Endothelial cell (in vitro differentiated cells): Measurements from ENCODE around the gene FMN1. TPM values are rescaled to one million over a fixed set of nuclear protein-coding genes. Genes with fewer than 3 reads are reported as not detected.

Source experiments
- DNase-seq: peaks from one replicate; pipeline ENCODE4 v3.0.0; 2021; ENCODE audit warnings: low spot score
- H3K27ac Mint-ChIP-seq: one replicate; pipeline ENCODE4 v1.8.0; 2021; ENCODE audit warnings: mixed read lengths, inconsistent platforms; ENCODE audit not compliant: unreplicated experiment
- H3K27me3 Mint-ChIP-seq: one replicate; pipeline ENCODE4 v1.8.0; 2021; ENCODE audit warnings: mild to moderate bottlenecking, moderate library complexity, mixed read lengths, inconsistent platforms; ENCODE audit not compliant: unreplicated experiment
- H3K36me3 Mint-ChIP-seq: one replicate; pipeline ENCODE4 v1.8.0; 2021; ENCODE audit warnings: mild to moderate bottlenecking, low read depth, mixed read lengths, inconsistent platforms; ENCODE audit not compliant: unreplicated experiment
- H3K4me1 Mint-ChIP-seq: one replicate; pipeline ENCODE4 v1.8.0; 2021; ENCODE audit warnings: mild to moderate bottlenecking, mixed read lengths, inconsistent platforms; ENCODE audit not compliant: unreplicated experiment
- H3K4me3 Mint-ChIP-seq: one replicate; pipeline ENCODE4 v1.8.0; 2021; ENCODE audit warnings: mild to moderate bottlenecking, mixed read lengths, inconsistent platforms; ENCODE audit not compliant: unreplicated experiment
- H3K9me3 Mint-ChIP-seq: one replicate; pipeline ENCODE4 v1.8.0; 2021; ENCODE audit warnings: mixed read lengths, inconsistent platforms; ENCODE audit not compliant: unreplicated experiment
- total RNA-seq: library from RNA; stranded (reverse); fragmentation: NEBNext Ultra II Directional; extraction: Animal tissue kit (Norgen Biotek cat#: 25700); gene quantifications from one replicate; pipeline ENCODE4 v1.2.1, GENCODE V29; 2021; ENCODE audit not compliant: unreplicated experiment
- TF ChIP-seq, protein P1 (sequence below): fragments of 200-600 bp; sonication (generic); IDR thresholded peaks from one replicate; pipeline ENCODE4 v1.5.0; 2021; ENCODE audit warnings: antibody characterized with exemption; ENCODE audit not compliant: unreplicated experiment

The FMN1 gene
- total RNA-seq, 1 donor from 2014 or later: 1.3 TPM

DNA sequence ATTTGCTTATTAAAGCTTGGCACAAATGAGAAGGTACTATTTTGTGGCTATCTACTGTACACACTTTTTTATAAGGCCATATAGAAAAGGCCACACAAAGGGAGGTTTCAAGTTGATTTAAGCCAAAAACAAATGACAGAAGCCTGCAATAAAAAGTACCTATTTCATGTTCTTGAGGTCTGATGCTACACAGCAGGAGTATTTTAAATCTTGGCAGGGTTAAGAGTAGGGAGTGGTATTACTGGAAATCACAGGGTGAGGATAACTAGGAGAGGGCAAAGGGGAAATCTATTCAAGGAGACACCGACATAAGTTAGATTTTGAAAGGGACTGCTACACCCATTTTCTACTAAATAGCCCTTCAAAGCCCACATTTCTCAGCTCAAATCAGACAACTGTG is 330.5 kb downstream of the FMN1 start:
- H3K4me1 Mint-ChIP-seq: peaks cover 9% of the 10 kb centered on the region
- TF ChIP-seq, protein P1, sequence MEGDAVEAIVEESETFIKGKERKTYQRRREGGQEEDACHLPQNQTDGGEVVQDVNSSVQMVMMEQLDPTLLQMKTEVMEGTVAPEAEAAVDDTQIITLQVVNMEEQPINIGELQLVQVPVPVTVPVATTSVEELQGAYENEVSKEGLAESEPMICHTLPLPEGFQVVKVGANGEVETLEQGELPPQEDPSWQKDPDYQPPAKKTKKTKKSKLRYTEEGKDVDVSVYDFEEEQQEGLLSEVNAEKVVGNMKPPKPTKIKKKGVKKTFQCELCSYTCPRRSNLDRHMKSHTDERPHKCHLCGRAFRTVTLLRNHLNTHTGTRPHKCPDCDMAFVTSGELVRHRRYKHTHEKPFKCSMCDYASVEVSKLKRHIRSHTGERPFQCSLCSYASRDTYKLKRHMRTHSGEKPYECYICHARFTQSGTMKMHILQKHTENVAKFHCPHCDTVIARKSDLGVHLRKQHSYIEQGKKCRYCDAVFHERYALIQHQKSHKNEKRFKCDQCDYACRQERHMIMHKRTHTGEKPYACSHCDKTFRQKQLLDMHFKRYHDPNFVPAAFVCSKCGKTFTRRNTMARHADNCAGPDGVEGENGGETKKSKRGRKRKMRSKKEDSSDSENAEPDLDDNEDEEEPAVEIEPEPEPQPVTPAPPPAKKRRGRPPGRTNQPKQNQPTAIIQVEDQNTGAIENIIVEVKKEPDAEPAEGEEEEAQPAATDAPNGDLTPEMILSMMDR: no peak
- DNase-seq: no peak
- H3K36me3 Mint-ChIP-seq: no peaks in the 10 kb centered on the region
- no peaks in the 10 kb centered on the region for H3K9me3 Mint-ChIP-seq
- no peak overlapping the region for H3K4me3 Mint-ChIP-seq
- H3K27me3 Mint-ChIP-seq: no peaks in the 10 kb centered on the region
- H3K27ac Mint-ChIP-seq: no peak overlapping the region

DNA sequence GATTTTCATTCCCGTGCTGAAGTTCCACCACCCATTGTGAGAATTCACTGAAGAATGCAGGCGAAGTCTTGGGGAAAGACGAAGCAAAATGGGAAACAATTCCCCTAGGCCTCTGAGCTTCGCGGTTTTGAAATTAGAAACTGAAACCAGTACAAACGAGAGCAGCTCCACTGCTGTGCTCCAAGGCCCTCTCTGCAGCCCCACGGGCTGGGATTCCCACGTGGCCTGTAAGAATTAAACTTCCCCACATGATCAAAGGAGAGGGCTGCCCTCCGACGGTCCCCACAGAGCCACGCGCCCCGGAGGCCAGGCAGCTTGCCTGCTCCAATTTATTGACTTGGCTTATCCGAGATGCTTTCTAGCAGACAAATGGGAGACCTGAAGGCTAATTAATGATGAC is 332.8 kb downstream of the FMN1 start:
- no peaks in the 10 kb centered on the region for H3K36me3 Mint-ChIP-seq
- no peaks in the 10 kb centered on the region for H3K27me3 Mint-ChIP-seq
- H3K4me1 Mint-ChIP-seq: peaks cover 7% of the 10 kb centered on the region
- H3K4me3 Mint-ChIP-seq: no peak overlapping the region
- H3K27ac Mint-ChIP-seq: no peak overlapping the region
- H3K9me3 Mint-ChIP-seq: no peaks in the 10 kb centered on the region
- DNase-seq: no peak
- TF ChIP-seq, protein P1: no peak

DNA sequence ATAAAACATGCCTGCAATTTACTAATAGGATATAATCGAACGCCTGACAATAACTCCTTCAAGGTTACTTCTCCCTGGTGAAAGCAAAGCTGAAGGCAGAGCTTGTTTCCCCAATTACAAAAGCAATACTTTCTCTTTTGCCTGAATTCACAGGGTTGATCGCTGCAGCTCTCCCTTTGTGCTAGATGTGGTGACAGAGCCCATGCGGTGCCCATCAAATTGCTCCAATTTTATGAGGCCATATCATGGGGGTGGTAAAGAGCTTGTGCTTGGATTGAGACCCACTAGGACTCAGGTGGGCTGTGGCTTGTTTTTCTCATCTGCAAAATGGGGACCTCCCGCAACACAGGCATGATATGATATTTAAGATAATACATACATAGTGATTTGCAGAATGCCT is 333.3 kb downstream of the FMN1 start:
- peaks cover 3% of the 10 kb centered on the region for H3K4me1 Mint-ChIP-seq
- TF ChIP-seq, protein P1: no peak
- H3K27ac Mint-ChIP-seq: no peak overlapping the region
- no peaks in the 10 kb centered on the region for H3K9me3 Mint-ChIP-seq
- no peaks in the 10 kb centered on the region for H3K27me3 Mint-ChIP-seq
- DNase-seq: no peak
- no peaks in the 10 kb centered on the region for H3K36me3 Mint-ChIP-seq
- no peak overlapping the region for H3K4me3 Mint-ChIP-seq

DNA sequence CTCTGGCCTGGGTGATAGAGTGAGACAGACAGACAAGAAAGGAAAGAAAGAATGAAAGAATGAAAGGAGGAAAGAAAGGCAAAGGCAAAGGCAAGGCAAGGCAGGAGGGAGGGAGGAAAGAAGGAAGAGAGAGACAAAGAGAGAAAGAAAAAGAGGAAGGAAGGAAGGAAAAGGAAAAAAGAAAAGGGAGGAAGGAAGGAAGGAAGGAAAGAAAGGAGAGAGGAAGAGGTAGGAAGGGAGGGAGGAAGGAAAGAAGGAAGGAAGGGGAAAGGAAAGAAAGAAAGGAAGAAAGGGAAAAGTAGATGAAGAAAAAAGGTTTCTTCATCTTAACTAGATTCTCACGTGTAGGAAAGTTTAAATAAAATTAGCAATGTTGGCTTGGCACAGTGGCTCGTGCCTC is 334.5 kb downstream of the FMN1 start:
- Mint-ChIP-seq H3K27ac (no peak overlapping the region), H3K4me1 (peaks cover 3% of the 10 kb centered on the region), H3K27me3 (no peaks in the 10 kb centered on the region), H3K36me3 (no peaks in the 10 kb centered on the region), H3K9me3 (no peaks in the 10 kb centered on the region), H3K4me3 (no peak overlapping the region)
- TF ChIP-seq, protein P1: no peak
- no peak for DNase-seq

DNA sequence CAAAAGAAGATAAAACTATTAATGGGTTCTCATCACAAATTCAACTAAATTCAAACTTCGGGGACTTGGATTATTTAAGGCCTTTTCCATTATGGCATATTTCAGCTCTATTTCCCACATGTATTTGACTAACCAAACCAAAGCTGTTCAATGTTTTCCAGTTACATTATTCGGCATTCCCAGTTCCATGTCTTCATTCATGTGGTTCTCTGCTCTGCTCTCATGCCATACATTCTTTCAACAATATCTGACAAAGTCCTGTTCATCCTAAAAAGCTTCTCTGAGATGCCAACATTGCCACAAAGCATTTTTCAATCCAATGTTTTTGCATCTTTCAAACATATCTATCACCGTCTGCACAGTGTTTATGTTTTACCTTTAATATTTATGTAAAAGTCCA is 335.3 kb downstream of the FMN1 start:
- Mint-ChIP-seq H3K4me1 (peaks cover 3% of the 10 kb centered on the region), H3K27me3 (no peaks in the 10 kb centered on the region)

More for the DNA sequence above, 335.3 kb downstream of the FMN1 start:
- Mint-ChIP-seq H3K36me3 (no peaks in the 10 kb centered on the region), H3K4me3 (no peak overlapping the region), H3K9me3 (no peaks in the 10 kb centered on the region), H3K27ac (no peak overlapping the region)
- DNase-seq: no peak
- TF ChIP-seq, protein P1: no peak
